GM23338 (cell line): ENCODE measurements around the gene STK33. TPM values are rescaled to one million over a fixed set of nuclear protein-coding genes. Genes with fewer than 3 reads are reported as not detected.

Experiments
- ATAC-seq: fragments of 200-7000 bp; cut with Tn5 transposase; 3 replicates; pipeline ENCODE4 v1.9.1; 2020
- DNase-seq: peaks from one replicate; pipeline ENCODE4 v3.0.0-alpha.2; 2015; ENCODE audit warnings: low spot score
- H2AFZ ChIP-seq: fragments of 200-600 bp; sonication (generic); 2 replicates; pipeline ENCODE4 v1.8.0; 2016; ENCODE audit warnings: antibody characterized with exemption, mild to moderate bottlenecking, moderate library complexity
- H3F3A ChIP-seq: fragments of 200-600 bp; sonication (generic); replicated peaks from 2 replicates; pipeline ENCODE4 v1.8.0; 2017; ENCODE audit warnings: antibody characterized with exemption, mixed run types, low read depth
- H3K27ac ChIP-seq: fragments of 200-600 bp; sonication (generic); 2 replicates; pipeline ENCODE4 v1.6.1; 2016; ENCODE audit warnings: low read depth
- H3K27me3 ChIP-seq: fragments of 200-600 bp; sonication (generic); 2 replicates; pipeline ENCODE4 v1.8.0; 2016; ENCODE audit warnings: mild to moderate bottlenecking, mixed run types, moderate library complexity; ENCODE audit not compliant: insufficient read depth
- H3K36me3 ChIP-seq: fragments of 200-600 bp; sonication (generic); 2 replicates; pipeline ENCODE4 v1.8.0; 2016; ENCODE audit warnings: mild to moderate bottlenecking; ENCODE audit not compliant: insufficient read depth
- H3K4me1 ChIP-seq: fragments of 200-600 bp; sonication (generic); 2 replicates; pipeline ENCODE4 v1.8.0; 2016; ENCODE audit warnings: mild to moderate bottlenecking, moderate library complexity; ENCODE audit not compliant: insufficient read depth
- H3K4me2 ChIP-seq: fragments of 200-600 bp; sonication (generic); 2 replicates; pipeline ENCODE4 v1.7.1; 2017; ENCODE audit warnings: mixed run types
- H3K4me3 ChIP-seq: fragments of 200-600 bp; sonication (generic); 2 replicates; pipeline ENCODE4 v1.6.1; 2016; ENCODE audit warnings: mixed run types
- H3K79me2 ChIP-seq: fragments of 200-600 bp; sonication (generic); replicated peaks from 2 replicates; pipeline ENCODE4 v1.8.0; 2017; ENCODE audit warnings: mild to moderate bottlenecking; ENCODE audit not compliant: insufficient read depth
- H3K9me2 ChIP-seq: fragments of 200-600 bp; sonication (generic); 2 replicates; pipeline ENCODE4 v1.8.0; 2017; ENCODE audit not compliant: insufficient read depth
- H4K20me1 ChIP-seq: fragments of 200-600 bp; sonication (generic); replicated peaks from 2 replicates; pipeline ENCODE4 v1.8.0; 2017; ENCODE audit warnings: mild to moderate bottlenecking; ENCODE audit not compliant: insufficient read depth
- H3K27ac Mint-ChIP-seq: 2 replicates; pipeline ENCODE4 v1.8.0; 2020; ENCODE audit warnings: inconsistent platforms, mild to moderate bottlenecking, moderate library complexity, mixed read lengths
- H3K27me3 Mint-ChIP-seq: 3 replicates; pipeline ENCODE4 v1.8.0; 2022; ENCODE audit warnings: low read depth, mild to moderate bottlenecking, moderate library complexity, mixed read lengths, inconsistent platforms; ENCODE audit not compliant: insufficient read depth, poor library complexity
- H3K36me3 Mint-ChIP-seq: 3 replicates; pipeline ENCODE4 v1.8.0; 2021; ENCODE audit warnings: low read depth, mild to moderate bottlenecking, inconsistent platforms, moderate library complexity, mixed read lengths
- H3K4me1 Mint-ChIP-seq: 3 replicates; pipeline ENCODE4 v1.8.0; 2020; ENCODE audit warnings: mild to moderate bottlenecking, inconsistent platforms, mixed read lengths
- H3K4me3 Mint-ChIP-seq: 3 replicates; pipeline ENCODE4 v1.8.0; 2021; ENCODE audit warnings: moderate library complexity, mild to moderate bottlenecking, inconsistent platforms, mixed read lengths
- H3K9me3 Mint-ChIP-seq: 3 replicates; pipeline ENCODE4 v1.8.0; 2020; ENCODE audit warnings: moderate library complexity, mild to moderate bottlenecking, inconsistent platforms, mixed read lengths
- CREB1 ChIP-seq: fragments of 250-450 bp; sonication (Bioruptor Pico); IDR thresholded peaks from 2 replicates; pipeline ENCODE4 v1.5.0; 2020; ENCODE audit warnings: low read depth, mild to moderate bottlenecking, moderate library complexity
- CTCF ChIP-seq, 2 experiments: fragments of 200-600 bp in 1 of 2; sonication (generic) in 1 of 2; conservative IDR thresholded peaks; 2 replicates each; pipeline versions ENCODE4 v1.5.1 to v1.6.1; 2016 to 2017; ENCODE audit warnings: antibody characterized with exemption in 2 of 2, low read depth in 2 of 2, mild to moderate bottlenecking in 2 of 2, moderate library complexity in 1 of 2
- ETS1 ChIP-seq: IDR thresholded peaks from 2 replicates; pipeline ENCODE4 v1.6.1; 2016; ENCODE audit warnings: antibody characterized with exemption
- EZH2 ChIP-seq: fragments of 200-600 bp; sonication (generic); IDR thresholded peaks from one replicate; pipeline ENCODE4 v1.8.0; 2017; ENCODE audit warnings: antibody characterized with exemption, mild to moderate bottlenecking, low read depth; ENCODE audit not compliant: unreplicated experiment
- EZH2phosphoT487 ChIP-seq: fragments of 200-600 bp; sonication (generic); IDR thresholded peaks from one replicate; pipeline ENCODE4 v1.8.1; 2018; ENCODE audit warnings: antibody characterized with exemption; ENCODE audit not compliant: unreplicated experiment
- JUNB ChIP-seq: IDR thresholded peaks from one replicate; pipeline ENCODE4 v1.6.1; 2016; ENCODE audit warnings: antibody characterized with exemption; ENCODE audit not compliant: unreplicated experiment
- NANOG ChIP-seq: IDR thresholded peaks from 2 replicates; pipeline ENCODE4 v1.6.1; 2016; ENCODE audit warnings: antibody characterized with exemption, borderline replicate concordance
- POLR2AphosphoS5 ChIP-seq: IDR thresholded peaks from 2 replicates; pipeline ENCODE4 v1.6.1; 2016; ENCODE audit warnings: antibody characterized with exemption, low read depth
- REST ChIP-seq: IDR thresholded peaks from one replicate; pipeline ENCODE4 v1.6.1; 2018; ENCODE audit warnings: antibody characterized with exemption; ENCODE audit not compliant: unreplicated experiment
- STAT1 ChIP-seq: IDR thresholded peaks from one replicate; pipeline ENCODE4 v1.6.1; 2016; ENCODE audit warnings: antibody characterized with exemption; ENCODE audit not compliant: unreplicated experiment
- ZNF114 ChIP-seq: fragments of 250-450 bp; sonication (Bioruptor Pico); IDR thresholded peaks from 2 replicates; pipeline ENCODE4 v1.5.0; 2020; ENCODE audit warnings: mild to moderate bottlenecking, moderate library complexity
- ZNF331 ChIP-seq: fragments of 250-450 bp; sonication (Bioruptor Pico); IDR thresholded peaks from 2 replicates; pipeline ENCODE4 v1.5.0; 2020; ENCODE audit warnings: low read depth, mild to moderate bottlenecking, moderate library complexity
- ZNF462 ChIP-seq: fragments of 250-450 bp; sonication (Bioruptor Pico); IDR thresholded peaks from 2 replicates; pipeline ENCODE4 v1.5.0; 2020; ENCODE audit warnings: mild to moderate bottlenecking, moderate library complexity
- polyA plus RNA-seq: library from polyadenylated mRNA; unstranded; fragments of >200 nt; fragmentation: Nextera tagmentation; extraction: Ambion mirVana; gene quantifications from 2 replicates; pipeline ENCODE4 v1.2.1, GENCODE V29; 2016
- total RNA-seq: library from RNA; depleted of rRNA; stranded (reverse); fragments of >200 nt; shearing (Covaris generic); gene quantifications from 2 replicates; pipeline ENCODE4 v1.2.3, GENCODE V29; 2014

STK33 gene
- total and polyA plus RNA-seq, 2 experiments from 2014 or later: 17.2 to 18.2 TPM

GRCh38 chr11:8532475-8532874, 61.6 kb downstream of the STK33 start:
- Histone ChIP-seq H2AFZ (no peak overlapping the region), H3K9me2 (no peaks in the 10 kb centered on the region), H3K4me2 (no peak overlapping the region), H3K27ac (no peak overlapping the region), H4K20me1 (no peaks in the 10 kb centered on the region), H3K4me3 (no peak overlapping the region), H3F3A (no peaks in the 10 kb centered on the region), H3K4me1 (peaks cover 4% of the 10 kb centered on the region; the same call in 1 of the 2 replicates), H3K27me3 (no peaks in the 10 kb centered on the region), H3K79me2 (no peaks in the 10 kb centered on the region), H3K36me3 (no peaks in the 10 kb centered on the region)
- ATAC-seq (no peak), DNase-seq (no peak)
- no peak overlapping the region for H3K4me3 Mint-ChIP-seq
- TF ChIP-seq REST: no peak
- no peak for TF ChIP-seq EZH2phosphoT487
- TF ChIP-seq ZNF114 (CRISPR knock-in tag): no peak
- TF ChIP-seq CREB1 (CRISPR knock-in tag): no peak
- TF ChIP-seq ZNF462 (CRISPR knock-in tag): no peak
- TF ChIP-seq CTCF (conservative IDR thresholded peaks at IDR 0.05; ENCODE audit: low read depth in 2 of 2): no peak
- no peak for TF ChIP-seq ZNF331
- no peak for TF ChIP-seq NANOG
- TF ChIP-seq EZH2: no peak
- TF ChIP-seq STAT1: no peak
- TF ChIP-seq POLR2AphosphoS5: no peak
- no peak for TF ChIP-seq ETS1
- no peak for TF ChIP-seq JUNB
- H3K27me3 Mint-ChIP-seq: peaks cover 2% of the 10 kb centered on the region
- no peaks in the 10 kb centered on the region for H3K36me3 Mint-ChIP-seq
- H3K4me1 Mint-ChIP-seq: peaks cover 23% of the 10 kb centered on the region
- no peak overlapping the region for H3K27ac Mint-ChIP-seq
- H3K9me3 Mint-ChIP-seq: no peaks in the 10 kb centered on the region
